SK-N-DZ (cell line): ENCODE data around the gene USP48.
A peak's percentile ranks its signal among the peaks of the same experiment; 100 is the strongest.
"Not testable (repeated sequence)": the region's sequence is repeated elsewhere in the genome, so short reads cannot be mapped to it uniquely, and the experiment has no call there.

Experiments
- DNase-seq: peaks from one replicate; pipeline ENCODE4 v3.0.0-alpha.2; 2015; ENCODE audit warnings: low spot score

Gene USP48

GRCh38 chr1:21814981-21815582 lies 32.1 kb upstream of the USP48 start:
- no peak for DNase-seq

- DNase-seq: peak; percentile 26
These were observed 31.4 kb upstream of the USP48 start for GRCh38 chr1:21814241-21814918.

DNA sequence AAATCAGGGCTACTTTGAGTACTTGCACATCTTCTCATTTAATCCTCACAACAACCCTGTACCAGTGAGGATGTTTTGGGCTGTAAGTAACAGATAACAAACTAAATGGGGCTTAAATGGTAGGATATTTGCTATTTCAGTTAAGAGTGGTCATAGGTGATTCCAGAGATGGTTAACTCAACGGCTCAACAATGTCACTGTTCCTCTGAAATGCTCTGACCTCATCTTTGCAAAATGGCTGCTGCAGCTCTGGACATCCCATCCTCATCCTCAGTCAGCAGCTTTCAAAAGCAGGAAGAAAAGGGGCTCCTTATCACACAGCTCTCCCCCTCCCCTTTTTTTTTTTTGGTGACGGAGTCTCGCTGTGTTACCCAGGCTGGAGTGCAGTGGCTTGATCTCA lies 30.6 kb upstream of the USP48 start:
- no peak for DNase-seq

- no peak for DNase-seq
These were observed 28.9 kb upstream of the USP48 start, which contains the start of gene LDLRAD2 for GRCh38 chr1:21811875-21812305. Gene LDLRAD2 (plus strand): TSS chr1:21812265. CDS start chr1:21812452, 187 bp downstream.

- no peak for DNase-seq
These were observed 21.6 kb upstream of the USP48 start for GRCh38 chr1:21804536-21804935.

DNA sequence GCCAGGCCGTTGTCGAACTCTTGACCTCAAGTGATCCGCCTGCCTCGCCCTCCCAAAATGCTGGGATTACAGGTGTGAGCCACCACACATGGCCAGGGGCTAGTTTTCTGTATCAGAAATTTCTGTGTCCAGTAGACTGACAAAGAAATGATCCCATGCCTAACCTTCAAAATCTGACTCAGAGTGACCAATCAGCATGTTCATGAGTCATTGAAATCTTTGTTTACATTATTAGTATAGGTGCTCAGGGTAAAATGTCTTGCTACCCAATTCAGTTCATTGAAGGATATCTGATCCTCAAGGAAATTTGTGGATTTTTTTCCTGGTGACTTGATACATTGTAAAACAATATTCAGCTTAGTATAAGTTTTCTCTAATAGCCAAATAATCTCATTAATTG lies 18.2 kb upstream of the USP48 start:
- no peak for DNase-seq

GRCh38 chr1:21799730-21800129 lies 16.8 kb upstream of the USP48 start:
- no peak for DNase-seq

GRCh38 chr1:21795075-21795474 lies 12.1 kb upstream of the USP48 start:
- DNase-seq: no peak

GRCh38 chr1:21794656-21795055 lies 11.7 kb upstream of the USP48 start:
- DNase-seq: no peak

DNA sequence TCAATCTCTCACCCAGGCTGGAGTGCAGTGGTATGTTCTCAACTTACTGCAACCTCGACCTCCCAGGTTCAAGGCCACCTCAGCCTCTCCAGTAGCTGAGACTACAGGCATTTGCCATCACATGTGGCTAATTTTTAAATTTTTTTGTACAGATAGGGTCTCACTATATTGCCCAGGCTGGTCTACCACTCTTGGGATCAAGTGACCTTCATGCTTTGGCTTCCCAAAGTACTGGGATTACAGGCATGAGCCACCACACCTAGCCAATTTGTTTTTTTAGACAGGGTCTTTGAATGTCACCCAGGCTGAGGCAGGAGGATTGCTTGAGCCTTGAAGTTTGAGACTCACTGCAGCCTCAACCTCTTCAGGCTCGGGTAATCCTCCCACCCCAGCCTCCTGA lies 10.2 kb upstream of the USP48 start:
- no peak for DNase-seq

DNA sequence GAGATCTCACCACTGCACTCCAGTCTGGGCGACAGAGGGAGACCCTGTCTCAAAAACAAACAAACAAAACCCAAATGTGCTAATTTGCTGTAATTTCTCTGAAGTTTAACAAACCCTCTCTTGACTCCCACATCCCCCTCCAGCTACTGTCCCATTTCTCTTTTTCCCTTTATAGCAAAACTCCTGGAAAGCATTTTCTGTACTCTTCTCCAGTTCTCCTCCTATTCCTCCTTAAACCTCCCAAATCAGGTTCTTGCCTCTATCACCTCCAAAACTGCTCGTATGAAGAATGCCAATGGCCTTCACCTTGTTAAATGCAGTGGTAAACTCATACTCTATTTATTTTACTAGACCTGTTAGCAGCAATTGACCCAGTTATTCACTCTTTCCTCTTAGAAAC lies 3.7 kb upstream of the USP48 start:
- no peak for DNase-seq

- DNase-seq: not testable (repeated sequence)
These were observed 2.8 kb upstream of the USP48 start for GRCh38 chr1:21785764-21786163.

DNA sequence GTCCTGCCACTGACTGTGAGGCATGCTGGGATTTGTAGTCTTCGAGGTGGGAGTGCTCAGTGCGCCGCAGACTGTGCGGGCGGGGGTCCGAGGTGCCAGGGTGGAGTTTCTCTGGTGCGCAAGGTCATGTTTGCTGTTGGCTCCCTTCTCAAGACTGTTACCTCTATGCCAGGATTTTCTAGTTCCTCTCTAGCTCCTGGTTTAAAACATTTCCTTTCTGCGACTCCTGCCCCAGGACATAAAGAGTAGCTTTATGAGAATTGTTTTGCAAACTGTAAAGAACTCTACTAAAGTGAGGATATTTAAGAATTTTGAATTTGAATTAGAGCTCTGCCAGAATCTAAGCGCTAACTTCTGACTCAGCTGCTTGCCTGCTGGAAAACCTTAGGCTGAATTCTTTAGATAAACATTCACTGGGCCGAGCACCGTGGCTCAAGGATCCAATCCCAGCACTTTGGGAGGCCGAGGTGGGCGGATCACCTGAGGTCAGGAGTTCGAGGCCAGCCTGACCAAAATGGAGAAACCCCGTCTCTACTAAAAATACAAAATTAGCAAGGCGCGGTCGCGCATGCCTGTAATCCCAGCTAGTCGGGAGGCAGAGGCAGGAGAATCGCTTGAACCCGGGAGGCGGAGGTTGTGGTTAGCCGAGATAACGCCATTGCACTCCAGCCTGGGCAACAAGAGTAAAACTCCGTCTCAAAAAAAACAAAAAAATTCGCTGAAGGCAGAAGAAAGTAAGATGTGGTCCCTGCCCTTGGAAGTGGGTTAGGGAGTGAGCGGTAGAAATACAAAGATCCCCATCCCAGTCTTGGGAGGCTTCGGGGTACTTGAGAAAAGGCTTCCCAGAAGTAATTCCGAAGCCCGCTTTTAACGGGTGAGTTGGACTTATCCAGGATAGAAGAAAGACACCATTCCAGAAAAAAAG lies 992 bp upstream of the USP48 start:
- peak; percentile 95 for DNase-seq

DNA sequence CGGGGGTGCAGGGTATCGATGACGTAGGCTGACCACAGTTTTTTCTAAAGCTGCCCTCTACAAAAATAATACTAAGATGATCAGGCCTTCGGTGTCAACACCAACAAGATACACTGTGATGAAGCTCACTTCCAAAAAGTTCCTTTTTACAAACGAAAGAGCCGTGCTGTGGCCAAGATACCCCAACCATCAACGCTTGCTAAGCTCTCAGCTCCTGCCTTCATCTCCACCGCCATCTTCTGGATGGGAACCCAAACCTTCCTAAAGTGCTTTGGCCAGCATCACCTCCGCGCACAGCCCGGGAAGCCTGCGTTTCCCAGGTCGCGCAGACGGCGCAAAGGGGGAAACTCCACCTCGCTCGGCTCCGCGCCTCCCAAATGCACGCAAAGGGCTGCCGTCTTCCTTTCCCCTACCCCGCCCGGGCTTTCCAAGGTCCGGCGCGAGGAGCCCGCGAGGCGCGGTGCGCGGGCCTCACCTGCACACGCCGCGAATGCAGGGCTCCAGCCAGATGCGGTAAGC lies 541 bp downstream of the USP48 start:
- peak; percentile 43 for DNase-seq

DNA sequence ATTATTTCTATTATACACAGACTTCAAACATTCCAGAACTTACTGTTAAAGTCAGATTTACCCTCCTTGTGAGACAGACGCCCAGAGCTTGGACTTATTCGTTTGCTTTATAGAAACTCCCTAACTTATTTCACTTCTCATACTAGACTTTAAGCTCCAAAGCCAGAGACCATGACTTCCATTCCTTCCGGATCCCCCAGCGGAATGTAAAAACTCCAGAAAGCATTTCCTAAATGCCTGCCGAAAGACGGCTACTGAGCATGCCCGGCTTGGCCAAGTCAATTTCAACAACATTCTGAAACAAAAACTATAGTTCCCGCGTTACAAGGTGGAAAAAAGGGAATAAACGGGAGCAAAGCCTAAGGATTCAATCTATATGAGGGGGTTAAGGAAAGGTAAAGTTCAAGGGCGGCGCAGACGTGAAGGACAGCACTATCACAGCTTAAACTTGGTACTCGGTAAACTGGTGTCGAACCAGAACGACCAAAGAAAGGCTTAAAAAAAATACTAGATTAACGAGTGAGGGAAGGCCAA lies 1.1 kb downstream of the USP48 start:
- peak; percentile 5 for DNase-seq

- DNase-seq: no peak
These were observed 3.1 kb downstream of the USP48 start for GRCh38 chr1:21779613-21780521.

DNA sequence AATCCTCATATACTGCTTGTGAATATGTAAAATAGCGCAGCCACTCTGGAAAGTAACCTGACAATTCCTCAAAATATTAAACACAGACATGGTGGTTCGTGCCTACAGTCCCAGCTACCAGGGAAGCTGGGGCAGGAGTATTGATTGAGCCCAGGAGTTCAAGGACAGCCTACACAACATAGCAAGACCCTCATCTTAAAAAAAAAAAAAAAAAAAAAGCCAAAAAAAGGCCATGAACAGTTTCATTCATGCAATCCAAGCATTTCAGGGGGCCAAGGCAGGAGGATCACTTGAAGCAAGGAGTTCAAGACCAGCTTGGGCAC lies 4.6 kb downstream of the USP48 start:
- DNase-seq: no peak

- not testable (repeated sequence) for DNase-seq
These were observed 6.0 kb downstream of the USP48 start for GRCh38 chr1:21776925-21777324.

GRCh38 chr1:21775985-21776562 lies 6.9 kb downstream of the USP48 start:
- DNase-seq: no peak

- no peak for DNase-seq
These were observed 7.4 kb downstream of the USP48 start for GRCh38 chr1:21775550-21775914.
